Ovary (tissue), 3 donors: ENCODE data around the gene TRABD.

Source experiments
- CTCF ChIP-seq, 3 donors: fragments of 450-650 bp in 2 of 3; fragments of 200-600 bp in 1 of 3; IDR thresholded peaks; one replicate each; pipeline versions ENCODE4 v1.5.1 to v1.8.0; 2016 to 2022; ENCODE audit warnings: antibody characterized with exemption in 3 of 3, mild to moderate bottlenecking in 1 of 3
- POLR2A ChIP-seq: fragments of 450-650 bp; IDR thresholded peaks from one replicate; pipeline ENCODE4 v1.6.1; 2017; ENCODE audit warnings: antibody characterized with exemption, mild to moderate bottlenecking, moderate library complexity
- donor health status: DM: no; HTN: no; CAD: no.

GRCh38 chr22:50208939-50209892 is 23.5 kb downstream of the TRABD start:
- TF ChIP-seq CTCF (IDR thresholded peaks at IDR 0.05) (no peak), POLR2A (no peak)
